GM23248 (cell line): Measurements from ENCODE around the gene ZNF732.

ENCODE experiments used
- EZH2 ChIP-seq: fragments of 200-600 bp; sonication (generic); IDR thresholded peaks from 2 replicates; pipeline ENCODE4 v1.6.1; 2018; ENCODE audit warnings: antibody characterized with exemption, mild to moderate bottlenecking; ENCODE audit not compliant: insufficient read depth, poor library complexity, severe bottlenecking
- EZH2phosphoT487 ChIP-seq: fragments of 200-600 bp; sonication (generic); IDR thresholded peaks from 2 replicates; pipeline ENCODE4 v1.6.1; 2018; ENCODE audit warnings: antibody characterized with exemption, moderate library complexity, mild to moderate bottlenecking, low read depth; ENCODE audit not compliant: insufficient read depth

DNA sequence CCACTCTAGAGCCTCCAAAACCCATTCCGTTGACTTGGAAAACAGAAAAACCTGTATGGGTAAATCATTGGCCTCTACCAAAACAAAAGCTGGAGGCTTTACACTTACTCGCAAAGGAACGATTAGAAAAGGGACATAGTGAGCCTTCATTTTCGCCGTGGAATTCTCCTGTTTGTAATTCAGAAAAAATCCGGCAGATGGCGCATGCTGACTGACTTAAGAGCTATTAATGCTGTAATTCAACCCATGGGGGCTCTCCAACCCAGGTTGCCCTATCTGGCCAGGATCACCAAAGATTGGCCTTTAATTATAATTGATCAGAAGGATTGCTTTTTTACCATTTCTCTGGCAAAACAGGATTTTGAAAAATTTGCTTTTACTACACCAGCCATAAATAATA is 60.8 kb downstream of the ZNF732 start:
- TF ChIP-seq EZH2 (no peak), EZH2phosphoT487 (no peak)
